GM23338 (cell line): ENCODE measurements around the gene SERTAD1.

Experiments
- CREB1 ChIP-seq: fragments of 250-450 bp; sonication (Bioruptor Pico); IDR thresholded peaks from 2 replicates; pipeline ENCODE4 v1.5.0; 2020; ENCODE audit warnings: low read depth, mild to moderate bottlenecking, moderate library complexity
- EZH2 ChIP-seq: fragments of 200-600 bp; sonication (generic); IDR thresholded peaks from one replicate; pipeline ENCODE4 v1.8.0; 2017; ENCODE audit warnings: antibody characterized with exemption, mild to moderate bottlenecking, low read depth; ENCODE audit not compliant: unreplicated experiment
- EZH2phosphoT487 ChIP-seq: fragments of 200-600 bp; sonication (generic); IDR thresholded peaks from one replicate; pipeline ENCODE4 v1.8.1; 2018; ENCODE audit warnings: antibody characterized with exemption; ENCODE audit not compliant: unreplicated experiment
- JUNB ChIP-seq: IDR thresholded peaks from one replicate; pipeline ENCODE4 v1.6.1; 2016; ENCODE audit warnings: antibody characterized with exemption; ENCODE audit not compliant: unreplicated experiment
- NANOG ChIP-seq: IDR thresholded peaks from 2 replicates; pipeline ENCODE4 v1.6.1; 2016; ENCODE audit warnings: antibody characterized with exemption, borderline replicate concordance
- POLR2AphosphoS5 ChIP-seq: IDR thresholded peaks from 2 replicates; pipeline ENCODE4 v1.6.1; 2016; ENCODE audit warnings: antibody characterized with exemption, low read depth
- STAT1 ChIP-seq: IDR thresholded peaks from one replicate; pipeline ENCODE4 v1.6.1; 2016; ENCODE audit warnings: antibody characterized with exemption; ENCODE audit not compliant: unreplicated experiment
- ZNF114 ChIP-seq: fragments of 250-450 bp; sonication (Bioruptor Pico); IDR thresholded peaks from 2 replicates; pipeline ENCODE4 v1.5.0; 2020; ENCODE audit warnings: mild to moderate bottlenecking, moderate library complexity
- ZNF331 ChIP-seq: fragments of 250-450 bp; sonication (Bioruptor Pico); IDR thresholded peaks from 2 replicates; pipeline ENCODE4 v1.5.0; 2020; ENCODE audit warnings: low read depth, mild to moderate bottlenecking, moderate library complexity
- TF ChIP-seq, protein P1 (sequence below), 2 experiments: fragments of 200-600 bp in 1 of 2; sonication (generic) in 1 of 2; conservative IDR thresholded peaks; 2 replicates each; pipeline versions ENCODE4 v1.5.1 to v1.6.1; 2016 to 2017; ENCODE audit warnings: antibody characterized with exemption in 2 of 2, low read depth in 2 of 2, mild to moderate bottlenecking in 2 of 2, moderate library complexity in 1 of 2
- TF ChIP-seq, protein P2 (sequence below): IDR thresholded peaks from 2 replicates; pipeline ENCODE4 v1.6.1; 2016; ENCODE audit warnings: antibody characterized with exemption
- TF ChIP-seq, protein P3 (sequence below): IDR thresholded peaks from one replicate; pipeline ENCODE4 v1.6.1; 2018; ENCODE audit warnings: antibody characterized with exemption; ENCODE audit not compliant: unreplicated experiment
- TF ChIP-seq, protein P4 (sequence below): fragments of 250-450 bp; sonication (Bioruptor Pico); IDR thresholded peaks from 2 replicates; pipeline ENCODE4 v1.5.0; 2020; ENCODE audit warnings: mild to moderate bottlenecking, moderate library complexity

DNA sequence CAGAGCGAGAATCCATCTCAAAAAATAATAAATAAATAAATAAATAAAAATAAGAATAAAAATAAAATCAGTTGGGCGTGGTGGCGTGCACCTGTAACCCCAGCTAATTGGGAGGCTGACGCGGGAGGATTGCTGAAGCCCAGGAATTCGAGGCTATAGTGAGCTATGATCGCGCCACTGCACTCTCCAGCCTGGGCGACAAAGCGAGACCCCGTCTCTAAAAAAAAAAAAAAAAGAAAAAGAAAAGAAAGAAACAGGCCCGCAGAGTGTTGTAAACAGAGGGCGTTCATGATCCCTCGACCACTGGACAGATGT lies 5.4 kb downstream of the SERTAD1 start:
- TF ChIP-seq, protein P1, sequence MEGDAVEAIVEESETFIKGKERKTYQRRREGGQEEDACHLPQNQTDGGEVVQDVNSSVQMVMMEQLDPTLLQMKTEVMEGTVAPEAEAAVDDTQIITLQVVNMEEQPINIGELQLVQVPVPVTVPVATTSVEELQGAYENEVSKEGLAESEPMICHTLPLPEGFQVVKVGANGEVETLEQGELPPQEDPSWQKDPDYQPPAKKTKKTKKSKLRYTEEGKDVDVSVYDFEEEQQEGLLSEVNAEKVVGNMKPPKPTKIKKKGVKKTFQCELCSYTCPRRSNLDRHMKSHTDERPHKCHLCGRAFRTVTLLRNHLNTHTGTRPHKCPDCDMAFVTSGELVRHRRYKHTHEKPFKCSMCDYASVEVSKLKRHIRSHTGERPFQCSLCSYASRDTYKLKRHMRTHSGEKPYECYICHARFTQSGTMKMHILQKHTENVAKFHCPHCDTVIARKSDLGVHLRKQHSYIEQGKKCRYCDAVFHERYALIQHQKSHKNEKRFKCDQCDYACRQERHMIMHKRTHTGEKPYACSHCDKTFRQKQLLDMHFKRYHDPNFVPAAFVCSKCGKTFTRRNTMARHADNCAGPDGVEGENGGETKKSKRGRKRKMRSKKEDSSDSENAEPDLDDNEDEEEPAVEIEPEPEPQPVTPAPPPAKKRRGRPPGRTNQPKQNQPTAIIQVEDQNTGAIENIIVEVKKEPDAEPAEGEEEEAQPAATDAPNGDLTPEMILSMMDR (conservative IDR thresholded peaks at IDR 0.05; ENCODE audit: low read depth in 2 of 2) = no peak
- TF ChIP-seq STAT1 (no peak), POLR2AphosphoS5 (no peak), ZNF114 (no peak), EZH2 (no peak), EZH2phosphoT487 (no peak), NANOG (no peak), CREB1 (no peak), ZNF331 (CRISPR knock-in tag) (no peak), JUNB (no peak)
- TF ChIP-seq, protein P2, sequence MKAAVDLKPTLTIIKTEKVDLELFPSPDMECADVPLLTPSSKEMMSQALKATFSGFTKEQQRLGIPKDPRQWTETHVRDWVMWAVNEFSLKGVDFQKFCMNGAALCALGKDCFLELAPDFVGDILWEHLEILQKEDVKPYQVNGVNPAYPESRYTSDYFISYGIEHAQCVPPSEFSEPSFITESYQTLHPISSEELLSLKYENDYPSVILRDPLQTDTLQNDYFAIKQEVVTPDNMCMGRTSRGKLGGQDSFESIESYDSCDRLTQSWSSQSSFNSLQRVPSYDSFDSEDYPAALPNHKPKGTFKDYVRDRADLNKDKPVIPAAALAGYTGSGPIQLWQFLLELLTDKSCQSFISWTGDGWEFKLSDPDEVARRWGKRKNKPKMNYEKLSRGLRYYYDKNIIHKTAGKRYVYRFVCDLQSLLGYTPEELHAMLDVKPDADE = no peak
- TF ChIP-seq, protein P3, sequence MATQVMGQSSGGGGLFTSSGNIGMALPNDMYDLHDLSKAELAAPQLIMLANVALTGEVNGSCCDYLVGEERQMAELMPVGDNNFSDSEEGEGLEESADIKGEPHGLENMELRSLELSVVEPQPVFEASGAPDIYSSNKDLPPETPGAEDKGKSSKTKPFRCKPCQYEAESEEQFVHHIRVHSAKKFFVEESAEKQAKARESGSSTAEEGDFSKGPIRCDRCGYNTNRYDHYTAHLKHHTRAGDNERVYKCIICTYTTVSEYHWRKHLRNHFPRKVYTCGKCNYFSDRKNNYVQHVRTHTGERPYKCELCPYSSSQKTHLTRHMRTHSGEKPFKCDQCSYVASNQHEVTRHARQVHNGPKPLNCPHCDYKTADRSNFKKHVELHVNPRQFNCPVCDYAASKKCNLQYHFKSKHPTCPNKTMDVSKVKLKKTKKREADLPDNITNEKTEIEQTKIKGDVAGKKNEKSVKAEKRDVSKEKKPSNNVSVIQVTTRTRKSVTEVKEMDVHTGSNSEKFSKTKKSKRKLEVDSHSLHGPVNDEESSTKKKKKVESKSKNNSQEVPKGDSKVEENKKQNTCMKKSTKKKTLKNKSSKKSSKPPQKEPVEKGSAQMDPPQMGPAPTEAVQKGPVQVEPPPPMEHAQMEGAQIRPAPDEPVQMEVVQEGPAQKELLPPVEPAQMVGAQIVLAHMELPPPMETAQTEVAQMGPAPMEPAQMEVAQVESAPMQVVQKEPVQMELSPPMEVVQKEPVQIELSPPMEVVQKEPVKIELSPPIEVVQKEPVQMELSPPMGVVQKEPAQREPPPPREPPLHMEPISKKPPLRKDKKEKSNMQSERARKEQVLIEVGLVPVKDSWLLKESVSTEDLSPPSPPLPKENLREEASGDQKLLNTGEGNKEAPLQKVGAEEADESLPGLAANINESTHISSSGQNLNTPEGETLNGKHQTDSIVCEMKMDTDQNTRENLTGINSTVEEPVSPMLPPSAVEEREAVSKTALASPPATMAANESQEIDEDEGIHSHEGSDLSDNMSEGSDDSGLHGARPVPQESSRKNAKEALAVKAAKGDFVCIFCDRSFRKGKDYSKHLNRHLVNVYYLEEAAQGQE = no peak
- TF ChIP-seq, protein P4, sequence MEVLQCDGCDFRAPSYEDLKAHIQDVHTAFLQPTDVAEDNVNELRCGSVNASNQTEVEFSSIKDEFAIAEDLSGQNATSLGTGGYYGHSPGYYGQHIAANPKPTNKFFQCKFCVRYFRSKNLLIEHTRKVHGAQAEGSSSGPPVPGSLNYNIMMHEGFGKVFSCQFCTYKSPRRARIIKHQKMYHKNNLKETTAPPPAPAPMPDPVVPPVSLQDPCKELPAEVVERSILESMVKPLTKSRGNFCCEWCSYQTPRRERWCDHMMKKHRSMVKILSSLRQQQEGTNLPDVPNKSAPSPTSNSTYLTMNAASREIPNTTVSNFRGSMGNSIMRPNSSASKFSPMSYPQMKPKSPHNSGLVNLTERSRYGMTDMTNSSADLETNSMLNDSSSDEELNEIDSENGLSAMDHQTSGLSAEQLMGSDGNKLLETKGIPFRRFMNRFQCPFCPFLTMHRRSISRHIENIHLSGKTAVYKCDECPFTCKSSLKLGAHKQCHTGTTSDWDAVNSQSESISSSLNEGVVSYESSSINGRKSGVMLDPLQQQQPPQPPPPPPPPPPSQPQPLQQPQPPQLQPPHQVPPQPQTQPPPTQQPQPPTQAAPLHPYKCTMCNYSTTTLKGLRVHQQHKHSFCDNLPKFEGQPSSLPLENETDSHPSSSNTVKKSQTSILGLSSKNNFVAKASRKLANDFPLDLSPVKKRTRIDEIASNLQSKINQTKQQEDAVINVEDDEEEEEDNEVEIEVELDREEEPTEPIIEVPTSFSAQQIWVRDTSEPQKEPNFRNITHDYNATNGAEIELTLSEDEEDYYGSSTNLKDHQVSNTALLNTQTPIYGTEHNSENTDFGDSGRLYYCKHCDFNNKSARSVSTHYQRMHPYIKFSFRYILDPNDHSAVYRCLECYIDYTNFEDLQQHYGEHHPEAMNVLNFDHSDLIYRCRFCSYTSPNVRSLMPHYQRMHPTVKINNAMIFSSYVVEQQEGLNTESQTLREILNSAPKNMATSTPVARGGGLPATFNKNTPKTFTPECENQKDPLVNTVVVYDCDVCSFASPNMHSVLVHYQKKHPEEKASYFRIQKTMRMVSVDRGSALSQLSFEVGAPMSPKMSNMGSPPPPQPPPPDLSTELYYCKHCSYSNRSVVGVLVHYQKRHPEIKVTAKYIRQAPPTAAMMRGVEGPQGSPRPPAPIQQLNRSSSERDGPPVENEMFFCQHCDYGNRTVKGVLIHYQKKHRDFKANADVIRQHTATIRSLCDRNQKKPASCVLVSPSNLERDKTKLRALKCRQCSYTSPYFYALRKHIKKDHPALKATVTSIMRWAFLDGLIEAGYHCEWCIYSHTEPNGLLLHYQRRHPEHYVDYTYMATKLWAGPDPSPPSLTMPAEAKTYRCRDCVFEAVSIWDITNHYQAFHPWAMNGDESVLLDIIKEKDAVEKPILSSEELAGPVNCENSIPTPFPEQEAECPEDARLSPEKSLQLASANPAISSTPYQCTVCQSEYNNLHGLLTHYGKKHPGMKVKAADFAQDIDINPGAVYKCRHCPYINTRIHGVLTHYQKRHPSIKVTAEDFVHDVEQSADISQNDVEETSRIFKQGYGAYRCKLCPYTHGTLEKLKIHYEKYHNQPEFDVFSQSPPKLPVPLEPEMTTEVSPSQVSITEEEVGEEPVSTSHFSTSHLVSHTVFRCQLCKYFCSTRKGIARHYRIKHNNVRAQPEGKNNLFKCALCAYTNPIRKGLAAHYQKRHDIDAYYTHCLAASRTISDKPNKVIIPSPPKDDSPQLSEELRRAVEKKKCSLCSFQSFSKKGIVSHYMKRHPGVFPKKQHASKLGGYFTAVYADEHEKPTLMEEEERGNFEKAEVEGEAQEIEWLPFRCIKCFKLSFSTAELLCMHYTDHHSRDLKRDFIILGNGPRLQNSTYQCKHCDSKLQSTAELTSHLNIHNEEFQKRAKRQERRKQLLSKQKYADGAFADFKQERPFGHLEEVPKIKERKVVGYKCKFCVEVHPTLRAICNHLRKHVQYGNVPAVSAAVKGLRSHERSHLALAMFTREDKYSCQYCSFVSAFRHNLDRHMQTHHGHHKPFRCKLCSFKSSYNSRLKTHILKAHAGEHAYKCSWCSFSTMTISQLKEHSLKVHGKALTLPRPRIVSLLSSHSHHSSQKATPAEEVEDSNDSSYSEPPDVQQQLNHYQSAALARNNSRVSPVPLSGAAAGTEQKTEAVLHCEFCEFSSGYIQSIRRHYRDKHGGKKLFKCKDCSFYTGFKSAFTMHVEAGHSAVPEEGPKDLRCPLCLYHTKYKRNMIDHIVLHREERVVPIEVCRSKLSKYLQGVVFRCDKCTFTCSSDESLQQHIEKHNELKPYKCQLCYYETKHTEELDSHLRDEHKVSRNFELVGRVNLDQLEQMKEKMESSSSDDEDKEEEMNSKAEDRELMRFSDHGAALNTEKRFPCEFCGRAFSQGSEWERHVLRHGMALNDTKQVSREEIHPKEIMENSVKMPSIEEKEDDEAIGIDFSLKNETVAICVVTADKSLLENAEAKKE (CRISPR knock-in tag) = no peak
